RPMI7951 (cell line): ENCODE measurements around the gene CAPZA2. TPM values are rescaled to one million over a fixed set of nuclear protein-coding genes. Genes with fewer than 3 reads are reported as not detected.
"Not testable (repeated sequence)": the region's sequence is repeated elsewhere in the genome, so short reads cannot be mapped to it uniquely, and the experiment has no call there.

Source experiments
- DNase-seq: peaks from one replicate; pipeline ENCODE4 v3.0.0-alpha.2; 2012; ENCODE audit warnings: low read depth
- total RNA-seq: library from RNA; depleted of rRNA; stranded (reverse); fragments of >200 nt; shearing (Covaris generic); gene quantifications from 2 replicates; pipeline ENCODE4 v1.2.3, GENCODE V29; 2014; rRNA removed

The CAPZA2 gene
- total RNA-seq, 1 experiment from 2014 or later: 217 TPM

DNA sequence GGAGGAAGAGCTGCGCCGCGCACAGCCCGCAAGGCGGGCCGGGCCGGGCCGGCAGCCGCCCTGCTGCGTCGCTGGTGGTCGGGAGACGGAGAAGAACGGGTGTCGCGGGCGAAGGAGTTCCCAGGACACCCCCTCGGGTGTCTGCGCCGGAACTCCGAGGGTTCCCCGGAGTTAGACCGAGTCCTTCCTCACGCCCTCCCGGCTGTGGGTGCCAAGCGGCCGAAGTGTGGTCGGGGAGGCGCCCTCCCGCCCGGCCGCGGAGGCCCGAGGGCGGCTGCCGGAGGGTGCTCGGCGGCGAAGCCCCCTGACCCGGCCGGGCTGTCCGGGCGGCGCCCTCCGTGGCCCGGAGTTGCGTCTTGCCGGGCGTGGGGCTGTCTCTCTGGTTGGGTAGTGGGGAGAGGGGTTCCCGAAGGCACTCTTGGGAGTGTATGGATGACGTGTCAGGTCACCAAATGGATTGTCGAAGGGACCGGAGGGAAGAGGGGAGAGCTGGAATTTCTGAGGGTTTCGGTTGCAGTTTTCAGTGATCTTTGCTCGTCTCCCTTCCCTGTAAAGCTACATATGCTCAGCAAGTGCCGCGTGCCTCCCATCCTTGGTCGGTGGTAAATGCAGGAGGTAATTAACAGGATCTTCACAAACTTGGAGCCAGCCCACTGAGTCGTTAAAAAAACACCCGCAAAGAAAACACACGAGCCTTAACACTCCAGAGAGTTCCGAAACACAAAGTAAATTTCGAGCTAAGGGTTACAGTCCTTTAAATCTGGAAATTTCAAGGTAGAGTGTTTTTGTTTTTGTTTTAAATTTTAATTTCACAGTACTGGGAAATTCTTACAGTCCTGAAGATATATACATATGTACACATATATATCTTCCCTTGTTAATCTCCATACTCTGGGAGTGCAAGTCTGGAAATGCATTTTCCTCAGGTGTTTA lies 91.8 kb downstream of the CAPZA2 start:
- peak; percentile 89 for DNase-seq

DNA sequence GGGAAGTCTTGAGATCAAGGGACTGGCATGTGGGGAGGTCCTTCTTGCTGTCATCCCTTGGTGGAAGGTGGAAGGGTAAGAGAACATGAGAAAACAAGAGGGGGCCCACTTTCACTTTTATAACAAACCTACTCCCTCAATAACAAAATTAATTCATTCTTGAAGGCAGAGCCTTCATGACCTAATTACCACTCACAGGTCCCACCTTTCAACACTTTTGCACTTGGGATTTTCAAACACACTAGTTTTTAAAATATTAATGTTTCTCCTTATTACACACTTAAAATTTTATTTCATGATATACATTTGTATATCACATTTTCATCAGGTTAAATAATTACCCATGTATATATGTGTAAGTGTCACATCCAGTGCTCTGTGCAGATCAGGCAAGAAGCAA lies 93.0 kb downstream of the CAPZA2 start:
- DNase-seq: no peak

- DNase-seq: no peak
These were observed 93.6 kb downstream of the CAPZA2 start for GRCh38 chr7:116955801-116956476.

DNA sequence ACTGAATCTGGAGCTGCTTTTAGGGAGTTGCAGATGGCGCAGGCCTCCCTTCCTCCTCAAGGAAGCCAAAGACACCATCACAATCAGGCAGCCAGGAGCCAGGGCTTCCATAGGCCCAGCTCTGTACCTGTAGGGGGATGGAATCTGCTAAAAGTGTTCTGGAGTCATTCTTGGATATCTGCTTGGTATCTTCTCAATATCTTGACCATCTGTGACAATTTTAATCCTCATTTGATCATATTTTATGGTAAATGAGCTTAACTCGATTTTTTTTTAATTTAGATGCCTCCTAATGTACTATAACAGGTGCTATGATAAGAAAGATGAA lies 94.1 kb downstream of the CAPZA2 start:
- DNase-seq: no peak

- DNase-seq: no peak
These were observed 95.5 kb downstream of the CAPZA2 start for GRCh38 chr7:116957874-116958273.

DNA sequence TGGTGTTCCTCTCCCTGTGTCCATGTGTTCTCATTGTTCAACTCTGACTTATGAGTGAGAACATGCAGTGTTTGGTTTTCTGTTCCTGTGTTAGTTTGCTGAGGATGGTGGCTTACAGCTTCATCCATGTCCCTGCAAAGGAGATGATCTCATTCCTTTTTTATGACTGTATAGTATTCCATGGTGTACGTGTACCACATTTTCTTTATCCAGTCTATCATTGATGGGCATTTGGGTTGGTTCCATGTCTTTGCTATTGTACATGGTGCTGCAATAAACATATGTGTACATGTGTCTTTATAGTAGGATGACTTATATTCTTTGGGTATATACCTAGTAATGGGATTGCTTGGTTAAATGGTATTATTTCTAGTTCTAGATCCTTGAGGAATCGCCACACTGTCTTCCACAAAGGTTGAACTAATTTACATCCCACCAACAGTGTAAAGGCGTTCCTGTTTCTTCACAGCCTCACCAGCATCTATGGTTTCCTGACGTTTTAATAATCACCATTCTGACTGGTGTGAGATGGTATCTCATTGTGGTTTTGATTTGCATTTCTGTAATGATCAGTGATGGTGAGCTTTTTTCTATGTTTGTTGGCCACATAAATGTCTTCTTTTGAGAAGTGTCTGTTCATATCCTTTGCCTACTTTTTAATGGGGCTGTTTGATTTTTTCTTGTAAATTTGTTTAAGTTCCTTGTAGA lies 99.7 kb downstream of the CAPZA2 start:
- DNase-seq: not testable (repeated sequence)

DNA sequence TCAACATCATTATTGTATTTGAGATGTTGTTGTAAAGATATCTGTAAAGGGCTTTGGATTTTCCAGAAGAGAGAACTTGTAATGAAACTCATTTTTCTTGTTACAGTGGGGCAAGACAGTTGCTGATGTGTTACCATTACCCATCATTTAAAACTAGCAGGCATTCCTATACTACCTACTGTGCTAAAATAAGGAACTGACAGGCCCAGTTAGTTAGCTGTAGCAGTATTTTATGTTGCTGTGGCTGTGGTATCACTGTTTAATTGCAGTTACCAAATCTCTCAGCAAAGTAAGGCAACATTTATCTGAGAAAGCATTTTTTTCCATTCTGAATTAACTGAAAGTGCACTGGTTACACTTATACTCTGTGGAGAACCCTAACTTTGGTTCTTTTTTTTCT lies 100.8 kb downstream of the CAPZA2 start:
- DNase-seq: no peak

- DNase-seq: no peak
These were observed 104.2 kb downstream of the CAPZA2 start for GRCh38 chr7:116966601-116967000.

DNA sequence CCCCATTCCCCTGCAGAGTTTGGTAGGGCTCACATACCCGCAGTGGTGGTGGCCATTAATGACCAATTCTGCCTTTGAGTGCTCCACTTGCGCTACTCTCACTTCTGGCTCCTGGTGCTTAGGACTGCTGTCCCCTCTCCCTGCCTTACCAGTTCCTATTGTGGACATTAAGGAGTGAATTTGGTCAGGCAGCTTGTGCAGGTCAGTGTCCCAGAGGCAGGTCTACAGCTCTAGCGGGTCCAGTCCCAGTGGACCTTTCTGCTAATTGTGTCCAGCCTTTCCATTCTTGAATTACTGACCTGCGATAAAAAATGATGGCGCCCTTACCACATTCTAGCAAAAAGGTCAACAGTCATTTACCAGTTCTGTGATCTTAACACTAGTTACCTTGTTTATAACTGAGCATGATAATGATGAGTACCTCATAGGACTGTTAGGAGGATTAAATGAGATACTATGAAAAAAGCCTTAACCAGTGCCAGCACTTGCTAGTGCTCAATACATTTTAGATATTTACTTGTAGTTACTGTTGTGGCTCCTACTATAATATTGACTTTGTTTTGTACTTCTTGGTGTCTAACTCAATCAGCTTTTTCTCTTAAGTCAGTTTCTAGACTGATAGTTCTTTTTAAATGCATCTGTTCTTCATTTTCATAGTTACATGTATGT lies 105.0 kb downstream of the CAPZA2 start:
- no peak for DNase-seq

- DNase-seq: no peak
These were observed 105.6 kb downstream of the CAPZA2 start for GRCh38 chr7:116967983-116968382.

DNA sequence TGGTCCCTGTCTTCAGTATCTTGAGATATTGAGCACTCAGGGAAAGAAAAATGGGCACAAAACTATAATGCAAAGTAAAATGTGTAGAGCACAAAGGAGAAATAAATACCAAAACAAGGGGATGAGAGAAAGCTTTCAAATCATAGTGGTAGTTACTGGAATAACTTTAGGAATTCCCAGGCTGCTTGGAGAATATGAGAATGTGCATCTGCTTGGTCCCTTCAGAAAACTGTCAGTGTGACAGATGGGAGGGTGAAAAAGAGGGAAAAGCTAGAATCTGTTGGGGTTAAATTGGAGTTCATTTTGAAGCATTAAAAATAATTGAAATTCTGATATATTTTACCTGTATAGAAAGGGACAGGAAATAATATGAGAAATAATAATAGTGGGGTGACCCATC lies 106.2 kb downstream of the CAPZA2 start:
- no peak for DNase-seq

- no peak for DNase-seq
These were observed 107.0 kb downstream of the CAPZA2 start for GRCh38 chr7:116969371-116969902.

DNA sequence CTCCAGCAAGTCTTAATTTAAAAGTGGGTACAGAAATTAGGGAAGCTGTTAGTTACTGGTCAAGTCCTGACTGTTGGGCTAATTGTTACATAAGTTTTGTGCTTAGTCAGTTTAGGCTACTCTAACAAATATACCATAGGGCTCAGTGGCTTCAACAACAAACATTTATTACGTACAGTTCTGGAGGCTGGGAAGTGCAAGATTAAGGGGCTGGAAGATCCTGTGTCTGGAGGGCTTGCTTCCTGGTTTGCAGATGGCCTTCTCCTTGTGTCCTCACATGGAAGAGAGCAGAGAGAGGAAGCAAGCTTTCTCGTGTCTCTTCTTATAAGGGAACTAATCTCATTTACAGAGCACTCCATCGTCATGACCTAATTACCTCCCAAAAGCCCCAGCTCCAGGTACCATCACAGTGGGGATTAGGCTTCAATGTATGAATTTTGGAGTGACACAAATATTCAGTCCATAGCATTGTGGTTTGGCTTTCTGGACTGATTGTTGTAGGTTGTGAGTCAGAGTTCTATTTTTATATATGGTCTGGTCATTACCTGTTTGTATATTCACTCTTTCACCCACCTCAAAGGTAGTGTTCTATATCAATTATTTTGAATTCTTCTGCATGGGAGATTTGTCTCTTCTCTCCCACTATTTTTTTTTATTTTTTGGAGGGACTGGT lies 108.0 kb downstream of the CAPZA2 start:
- DNase-seq: no peak

GRCh38 chr7:116971153-116971552 lies 108.8 kb downstream of the CAPZA2 start:
- not testable (repeated sequence) for DNase-seq

Other genes starting within 250 kb of the CAPZA2 start
- 52.7 and 62.1 TPM in 2 replicates for gene MET, start 190.4 kb upstream of the CAPZA2 start, total RNA-seq
- 25.3 and 26.8 TPM in 2 replicates for gene ST7, start 90.9 kb downstream of the CAPZA2 start, total RNA-seq